ENCODE measurements around the gene FBLN2.

The FBLN2 gene

DNA sequence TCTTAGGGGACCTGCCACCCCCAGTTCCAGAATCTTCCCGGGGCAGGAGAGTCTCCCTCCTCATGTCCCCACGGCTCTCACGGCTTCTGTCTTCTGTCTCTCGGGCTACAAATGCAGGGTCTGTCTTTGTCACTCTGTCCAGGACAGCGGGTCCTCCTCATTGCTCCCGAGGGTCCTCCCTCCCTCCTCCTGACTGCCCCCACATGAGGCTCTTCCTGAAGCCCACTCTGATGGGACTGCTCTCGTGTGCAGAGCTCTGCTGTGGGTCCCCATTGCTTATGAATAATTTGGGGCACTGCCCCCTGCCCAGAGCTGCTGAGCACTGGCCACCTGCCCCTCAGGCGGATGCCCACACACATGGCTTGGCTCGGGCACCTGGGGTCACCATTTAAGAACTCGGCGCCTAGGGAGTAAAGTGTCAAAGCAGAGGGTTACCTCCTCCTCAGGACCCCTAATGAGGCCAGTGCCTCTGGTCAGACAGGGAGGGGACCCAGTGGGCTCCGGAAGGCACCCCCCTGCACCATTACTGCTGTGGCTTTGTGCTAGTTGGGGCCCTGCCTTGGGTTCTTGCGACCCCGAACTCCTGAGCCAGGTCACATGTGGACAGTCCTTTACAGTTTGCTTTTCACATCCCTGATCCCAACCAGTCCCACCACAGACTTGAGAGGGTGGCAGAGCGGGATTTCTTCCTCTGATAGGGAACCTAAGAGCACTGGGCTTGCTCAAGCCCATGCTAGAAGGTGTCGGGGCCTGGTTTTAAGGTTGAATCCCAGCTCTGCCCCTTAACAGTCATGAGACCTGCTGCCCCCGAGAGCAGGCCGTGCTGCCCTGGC lies 46.8 kb upstream of the FBLN2 start:
- H3K4me3 ChIP-seq (ENCODE audit: low read depth, low read length): no peak overlapping the region
- DNase-seq (ENCODE audit: low read depth): no peak
- TF ChIP-seq, protein P1, sequence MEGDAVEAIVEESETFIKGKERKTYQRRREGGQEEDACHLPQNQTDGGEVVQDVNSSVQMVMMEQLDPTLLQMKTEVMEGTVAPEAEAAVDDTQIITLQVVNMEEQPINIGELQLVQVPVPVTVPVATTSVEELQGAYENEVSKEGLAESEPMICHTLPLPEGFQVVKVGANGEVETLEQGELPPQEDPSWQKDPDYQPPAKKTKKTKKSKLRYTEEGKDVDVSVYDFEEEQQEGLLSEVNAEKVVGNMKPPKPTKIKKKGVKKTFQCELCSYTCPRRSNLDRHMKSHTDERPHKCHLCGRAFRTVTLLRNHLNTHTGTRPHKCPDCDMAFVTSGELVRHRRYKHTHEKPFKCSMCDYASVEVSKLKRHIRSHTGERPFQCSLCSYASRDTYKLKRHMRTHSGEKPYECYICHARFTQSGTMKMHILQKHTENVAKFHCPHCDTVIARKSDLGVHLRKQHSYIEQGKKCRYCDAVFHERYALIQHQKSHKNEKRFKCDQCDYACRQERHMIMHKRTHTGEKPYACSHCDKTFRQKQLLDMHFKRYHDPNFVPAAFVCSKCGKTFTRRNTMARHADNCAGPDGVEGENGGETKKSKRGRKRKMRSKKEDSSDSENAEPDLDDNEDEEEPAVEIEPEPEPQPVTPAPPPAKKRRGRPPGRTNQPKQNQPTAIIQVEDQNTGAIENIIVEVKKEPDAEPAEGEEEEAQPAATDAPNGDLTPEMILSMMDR (IDR thresholded peaks at IDR 0.05; ENCODE audit: low read depth, low read length): no peak
- TF ChIP-seq, protein P2, sequence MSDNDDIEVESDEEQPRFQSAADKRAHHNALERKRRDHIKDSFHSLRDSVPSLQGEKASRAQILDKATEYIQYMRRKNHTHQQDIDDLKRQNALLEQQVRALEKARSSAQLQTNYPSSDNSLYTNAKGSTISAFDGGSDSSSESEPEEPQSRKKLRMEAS (IDR thresholded peaks at IDR 0.05; ENCODE audit: low read depth, low read length): no peak
- no peak for TF ChIP-seq POLR2A (IDR thresholded peaks at IDR 0.05; ENCODE audit: extremely low read depth, insufficient read length)
- TF ChIP-seq MYC (IDR thresholded peaks at IDR 0.05; ENCODE audit: low read depth, low read length): no peak

DNA sequence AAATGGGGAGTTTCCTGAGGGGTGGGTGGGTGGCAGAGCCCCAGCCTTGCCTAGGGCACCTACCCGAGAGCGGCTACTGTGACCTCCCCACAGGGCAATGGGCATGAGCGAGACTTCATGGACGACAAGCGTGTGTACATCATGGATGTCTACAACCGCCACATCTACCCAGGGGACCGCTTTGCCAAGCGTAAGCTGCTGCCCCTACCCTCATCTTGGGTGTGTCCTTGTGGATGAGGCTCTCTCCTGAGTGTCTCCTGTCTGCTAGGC lies 46.2 kb upstream of the FBLN2 start:
- no peak for TF ChIP-seq POLR2A (IDR thresholded peaks at IDR 0.05; ENCODE audit: extremely low read depth, insufficient read length)
- TF ChIP-seq MYC (IDR thresholded peaks at IDR 0.05; ENCODE audit: low read depth, low read length): no peak
- TF ChIP-seq, protein P2 (IDR thresholded peaks at IDR 0.05; ENCODE audit: low read depth, low read length): no peak
- TF ChIP-seq, protein P1 (IDR thresholded peaks at IDR 0.05; ENCODE audit: low read depth, low read length): no peak
- no peak overlapping the region for H3K4me3 ChIP-seq (ENCODE audit: low read depth, low read length)
- no peak for DNase-seq (ENCODE audit: low read depth)

DNA sequence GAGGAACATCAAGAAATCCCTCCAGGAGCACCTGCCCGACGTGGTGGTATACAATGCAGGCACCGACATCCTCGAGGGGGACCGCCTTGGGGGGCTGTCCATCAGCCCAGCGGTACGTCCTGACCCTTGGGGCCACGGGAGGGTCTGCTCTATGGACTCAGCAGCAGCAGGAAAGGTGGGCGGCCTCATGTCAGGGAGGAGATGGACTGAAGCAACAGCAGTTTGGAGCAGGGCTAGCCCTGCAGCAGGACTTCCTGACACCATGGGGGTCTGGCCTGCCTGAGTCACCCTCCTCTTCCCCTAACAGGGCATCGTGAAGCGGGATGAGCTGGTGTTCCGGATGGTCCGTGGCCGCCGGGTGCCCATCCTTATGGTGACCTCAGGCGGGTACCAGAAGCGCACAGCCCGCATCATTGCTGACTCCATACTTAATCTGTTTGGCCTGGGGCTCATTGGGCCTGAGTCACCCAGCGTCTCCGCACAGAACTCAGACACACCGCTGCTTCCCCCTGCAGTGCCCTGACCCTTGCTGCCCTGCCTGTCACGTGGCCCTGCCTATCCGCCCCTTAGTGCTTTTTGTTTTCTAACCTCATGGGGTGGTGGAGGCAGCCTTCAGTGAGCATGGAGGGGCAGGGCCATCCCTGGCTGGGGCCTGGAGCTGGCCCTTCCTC lies 44.6 kb upstream of the FBLN2 start:
- TF ChIP-seq MYC (IDR thresholded peaks at IDR 0.05; ENCODE audit: low read depth, low read length): no peak
- TF ChIP-seq POLR2A (IDR thresholded peaks at IDR 0.05; ENCODE audit: extremely low read depth, insufficient read length): no peak
- TF ChIP-seq, protein P2 (IDR thresholded peaks at IDR 0.05; ENCODE audit: low read depth, low read length): no peak
- TF ChIP-seq, protein P1 (IDR thresholded peaks at IDR 0.05; ENCODE audit: low read depth, low read length): no peak
- H3K4me3 ChIP-seq (ENCODE audit: low read depth, low read length): no peak overlapping the region
- no peak for DNase-seq (ENCODE audit: low read depth)

DNA sequence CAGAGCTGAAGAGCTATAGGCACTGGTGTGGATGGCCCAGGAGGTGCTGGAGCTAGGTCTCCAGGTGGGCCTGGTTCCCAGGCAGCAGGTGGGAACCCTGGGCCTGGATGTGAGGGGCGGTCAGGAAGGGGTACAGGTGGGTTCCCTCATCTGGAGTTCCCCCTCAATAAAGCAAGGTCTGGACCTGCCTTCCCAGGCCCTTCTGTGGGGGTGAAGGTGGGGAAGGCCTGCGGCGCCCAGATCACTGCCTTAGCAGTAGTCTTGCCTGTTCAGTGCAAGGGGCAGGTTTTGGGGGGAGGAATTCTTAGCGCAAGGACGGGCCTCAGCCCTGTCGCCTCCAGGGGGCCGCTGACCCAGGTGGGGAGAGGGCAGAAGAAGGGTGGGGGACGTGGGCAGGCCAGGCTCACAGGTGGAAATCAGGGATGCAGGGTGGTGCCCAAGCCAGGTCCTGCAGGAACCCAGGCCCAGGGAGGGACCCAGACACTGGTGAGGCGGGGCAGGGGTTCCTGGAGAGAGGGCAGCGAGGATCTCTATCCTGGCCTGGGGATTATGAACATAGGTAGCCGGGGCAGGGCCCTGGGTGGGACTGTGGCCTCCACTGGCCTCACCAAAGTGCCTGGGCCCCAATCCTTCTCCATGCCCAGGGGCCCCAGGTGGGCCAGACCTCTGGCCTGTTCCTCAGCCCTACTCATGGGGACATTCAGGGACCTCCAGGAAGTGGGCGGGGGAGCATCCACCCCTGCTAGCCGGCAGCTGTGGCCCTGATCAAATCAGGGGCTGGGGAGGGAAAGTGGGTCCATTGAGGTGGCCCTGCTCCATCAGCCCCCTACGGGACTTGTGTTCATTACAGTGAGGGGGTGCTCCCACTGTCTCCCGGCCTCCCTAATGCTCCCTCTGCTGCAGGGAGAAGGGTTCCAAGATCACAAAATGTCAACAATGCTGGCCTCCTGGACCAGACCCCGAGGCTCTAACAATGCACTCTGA lies 43.5 kb upstream of the FBLN2 start:
- no peak for DNase-seq (ENCODE audit: low read depth)
- no peak overlapping the region for H3K4me3 ChIP-seq (ENCODE audit: low read depth, low read length)

DNA sequence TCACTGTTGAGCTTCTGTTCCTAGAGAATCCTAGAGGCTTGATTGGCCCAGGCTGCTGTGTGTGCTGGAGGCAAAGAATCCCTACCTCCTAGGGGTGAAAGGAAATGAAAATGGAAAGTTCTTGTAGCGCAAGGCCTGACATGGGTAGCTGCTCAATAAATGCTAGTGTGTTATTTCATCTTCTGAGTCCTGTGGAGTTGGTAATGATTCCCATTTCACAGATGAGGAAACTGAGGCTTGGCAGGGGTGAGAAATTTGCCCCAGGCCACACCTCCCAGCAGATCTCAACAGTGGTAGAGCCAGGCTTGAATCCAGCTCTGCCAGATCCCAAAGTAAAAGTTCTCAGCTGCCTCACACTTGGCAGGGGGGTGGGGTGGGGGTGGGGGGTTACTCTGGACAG lies 42.7 kb upstream of the FBLN2 start:
- TF ChIP-seq, protein P1 (IDR thresholded peaks at IDR 0.05; ENCODE audit: low read depth, low read length): no peak
- TF ChIP-seq MYC (IDR thresholded peaks at IDR 0.05; ENCODE audit: low read depth, low read length): no peak
- no peak for TF ChIP-seq POLR2A (IDR thresholded peaks at IDR 0.05; ENCODE audit: extremely low read depth, insufficient read length)
- TF ChIP-seq, protein P2 (IDR thresholded peaks at IDR 0.05; ENCODE audit: low read depth, low read length): no peak
- no peak for DNase-seq (ENCODE audit: low read depth)
- no peak overlapping the region for H3K4me3 ChIP-seq (ENCODE audit: low read depth, low read length)

More for the DNA sequence above, 43.5 kb upstream of the FBLN2 start:
- TF ChIP-seq POLR2A (IDR thresholded peaks at IDR 0.05; ENCODE audit: extremely low read depth, insufficient read length): no peak
- TF ChIP-seq, protein P2 (IDR thresholded peaks at IDR 0.05; ENCODE audit: low read depth, low read length): no peak
- TF ChIP-seq, protein P1 (IDR thresholded peaks at IDR 0.05; ENCODE audit: low read depth, low read length): no peak
- no peak for TF ChIP-seq MYC (IDR thresholded peaks at IDR 0.05; ENCODE audit: low read depth, low read length)
